GM23248 (cell line): ENCODE results near the gene SLC1A2. TPM values are rescaled to one million over a fixed set of nuclear protein-coding genes. Genes with fewer than 3 reads are reported as not detected.

Experiments
- DNase-seq: peaks from one replicate; pipeline ENCODE4 v3.0.0-alpha.2; 2015
- H2AFZ ChIP-seq: fragments of 200-600 bp; sonication (generic); 2 replicates; pipeline ENCODE4 v1.6.1; 2016; ENCODE audit warnings: antibody characterized with exemption
- H3F3A ChIP-seq: fragments of 200-600 bp; sonication (generic); 2 replicates; pipeline ENCODE4 v1.6.1; 2016; ENCODE audit warnings: mild to moderate bottlenecking, antibody characterized with exemption, mixed run types; ENCODE audit not compliant: insufficient read depth
- H3K27ac ChIP-seq: fragments of 200-600 bp; sonication (generic); 2 replicates; pipeline ENCODE4 v1.5.1; 2016; ENCODE audit warnings: mild to moderate bottlenecking
- H3K27me3 ChIP-seq: fragments of 200-600 bp; sonication (generic); replicated peaks from 2 replicates; pipeline ENCODE4 v1.6.1; 2016; ENCODE audit warnings: mild to moderate bottlenecking; ENCODE audit not compliant: insufficient read depth
- H3K36me3 ChIP-seq: fragments of 200-600 bp; sonication (generic); 2 replicates; pipeline ENCODE4 v1.6.1; 2016; ENCODE audit warnings: low read depth, mild to moderate bottlenecking
- H3K4me1 ChIP-seq: fragments of 200-600 bp; sonication (generic); 2 replicates; pipeline ENCODE4 v1.6.1; 2016; ENCODE audit warnings: mild to moderate bottlenecking; ENCODE audit not compliant: insufficient read depth
- H3K4me2 ChIP-seq: fragments of 200-600 bp; sonication (generic); one replicate; pipeline ENCODE4 v1.6.1; 2016; ENCODE audit warnings: mild to moderate bottlenecking; ENCODE audit not compliant: unreplicated experiment
- H3K4me3 ChIP-seq: fragments of 200-600 bp; sonication (generic); 2 replicates; pipeline ENCODE4 v1.5.1; 2016; ENCODE audit warnings: mild to moderate bottlenecking
- H3K79me2 ChIP-seq: fragments of 200-600 bp; sonication (generic); 2 replicates; pipeline ENCODE4 v1.6.1; 2016; ENCODE audit warnings: mild to moderate bottlenecking; ENCODE audit not compliant: insufficient read depth
- H3K9ac ChIP-seq: fragments of 200-600 bp; sonication (generic); 2 replicates; pipeline ENCODE4 v1.6.1; 2016; ENCODE audit warnings: mild to moderate bottlenecking
- H3K9me2 ChIP-seq: fragments of 200-600 bp; sonication (generic); 2 replicates; pipeline ENCODE4 v1.6.1; 2016; ENCODE audit warnings: mixed run types, mild to moderate bottlenecking, moderate library complexity; ENCODE audit not compliant: insufficient read depth
- H3K9me3 ChIP-seq: fragments of 200-600 bp; sonication (generic); one replicate; pipeline ENCODE4 v1.6.1; 2017; ENCODE audit warnings: low read depth
- H4K20me1 ChIP-seq: fragments of 200-600 bp; sonication (generic); 2 replicates; pipeline ENCODE4 v1.6.0; 2016; ENCODE audit not compliant: insufficient read depth
- EZH2 ChIP-seq: fragments of 200-600 bp; sonication (generic); IDR thresholded peaks from 2 replicates; pipeline ENCODE4 v1.6.1; 2018; ENCODE audit warnings: antibody characterized with exemption, mild to moderate bottlenecking; ENCODE audit not compliant: insufficient read depth, poor library complexity, severe bottlenecking
- EZH2phosphoT487 ChIP-seq: fragments of 200-600 bp; sonication (generic); IDR thresholded peaks from 2 replicates; pipeline ENCODE4 v1.6.1; 2018; ENCODE audit warnings: antibody characterized with exemption, moderate library complexity, mild to moderate bottlenecking, low read depth; ENCODE audit not compliant: insufficient read depth
- WGBS, 2 experiments: methylation state at CpG; one replicate each; pipeline ENCODE4 v1.1.6; 2015 to 2017; ENCODE audit warnings: low lambda C conversion rate in 2 of 2, low coverage in 1 of 2; ENCODE audit errors: missing lambda C conversion rate in 2 of 2; 5-methylcytosine and 5-hydroxymethylcytosine counted together
- in situ Hi-C: fragments of 300-500 bp; cut with MboI; formaldehyde crosslinking; loops from 2 replicates; pipeline ENCODE4 v1.15.0; 2020
- polyA plus RNA-seq: library from polyadenylated mRNA; unstranded; fragments of >200 nt; fragmentation: Nextera tagmentation; extraction: Ambion mirVana; gene quantifications from 2 replicates; pipeline ENCODE4 v1.2.1, GENCODE V29; 2016
- total RNA-seq: library from RNA; depleted of rRNA; stranded (reverse); fragments of >200 nt; shearing (Covaris generic); gene quantifications from 2 replicates; pipeline ENCODE4 v1.2.3, GENCODE V29; 2014

Gene SLC1A2
- total and polyA plus RNA-seq, 2 experiments from 2014 or later = 0.88 to 1.2 TPM

DNA sequence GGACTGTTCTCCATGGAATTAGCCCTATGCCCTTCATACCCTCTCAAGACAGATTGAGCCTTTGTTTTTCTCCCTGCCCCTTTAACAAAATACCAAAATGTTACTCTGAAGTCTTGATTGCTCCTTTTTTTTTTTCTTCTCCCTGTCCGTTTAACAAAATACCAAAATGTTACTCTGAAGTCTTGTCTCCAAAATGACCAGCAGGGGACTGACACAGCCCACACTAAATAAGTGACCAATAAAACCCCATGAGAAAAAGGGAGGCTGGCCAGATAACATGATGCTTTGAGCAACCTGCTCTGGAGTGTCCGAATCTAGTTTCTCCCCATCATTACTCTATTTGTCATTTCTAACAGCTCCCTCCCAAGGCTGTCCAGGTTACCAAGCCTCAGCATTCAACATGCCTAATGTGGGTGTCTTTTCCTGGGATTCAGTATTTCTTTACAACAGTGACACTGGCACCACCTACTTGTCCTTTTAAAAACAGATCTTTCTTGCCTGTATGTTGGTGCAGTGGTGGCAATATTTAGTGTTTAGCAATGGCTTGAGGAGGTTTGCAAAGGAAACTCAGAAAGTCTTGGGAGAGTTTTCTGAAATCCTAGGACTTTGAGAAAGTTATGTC, 42.7 kb upstream of the SLC1A2 start:
- Histone ChIP-seq H3K9me2 (no peaks in the 10 kb centered on the region), H3F3A (0 out of 2 replicates have a peak, but pooled peaks cover 8% of the 10 kb centered on the region), H3K4me1 (peaks cover 16% of the 10 kb centered on the region), H3K4me2 (no peak overlapping the region), H3K36me3 (peaks cover 19% of the 10 kb centered on the region; the same call in 1 of the 2 replicates), H3K9ac (no peak overlapping the region), H3K9me3 (no peaks in the 10 kb centered on the region), H4K20me1 (no peaks in the 10 kb centered on the region), H2AFZ (no peak overlapping the region), H3K27ac (no peak overlapping the region), H3K79me2 (no peaks in the 10 kb centered on the region), H3K4me3 (no peak overlapping the region), H3K27me3 (no peaks in the 10 kb centered on the region)
- DNase-seq = no peak
- TF ChIP-seq EZH2phosphoT487 (no peak), EZH2 (no peak)
- in situ Hi-C loops = no loop called here
- WGBS, 2 experiments = 89 to 98% methylated on average over 2 of the region's 2 CpGs

GRCh38 chr11:35459489-35459888, 40.1 kb upstream of the SLC1A2 start:
- WGBS, 2 experiments = 90 to 100% methylated on average over 1 of the region's 1 CpG
- in situ Hi-C loops = no loop called here
- Histone ChIP-seq H3K9me3 (no peaks in the 10 kb centered on the region), H4K20me1 (no peaks in the 10 kb centered on the region), H3K36me3 (peaks cover 13% of the 10 kb centered on the region; the same call in 1 of the 2 replicates), H3K79me2 (no peaks in the 10 kb centered on the region), H2AFZ (no peak overlapping the region), H3K27me3 (no peaks in the 10 kb centered on the region), H3K9me2 (no peaks in the 10 kb centered on the region), H3K9ac (no peak overlapping the region), H3K4me2 (no peak overlapping the region), H3K4me3 (no peak overlapping the region), H3F3A (no peaks in the 10 kb centered on the region), H3K4me1 (0 out of 2 replicates have a peak, but pooled peaks cover 8% of the 10 kb centered on the region), H3K27ac (no peak overlapping the region)
- no peak for TF ChIP-seq EZH2
- TF ChIP-seq EZH2phosphoT487 = no peak
- no peak for DNase-seq

- Histone ChIP-seq H3K9me2 (no peaks in the 10 kb centered on the region), H3K4me2 (no peak overlapping the region), H3K9ac (no peak overlapping the region), H3K4me3 (no peak overlapping the region), H2AFZ (no peak overlapping the region), H3K79me2 (no peaks in the 10 kb centered on the region), H3F3A (no peaks in the 10 kb centered on the region), H4K20me1 (no peaks in the 10 kb centered on the region), H3K27ac (no peak overlapping the region), H3K27me3 (no peaks in the 10 kb centered on the region), H3K36me3 (peaks cover 13% of the 10 kb centered on the region; the same call in 1 of the 2 replicates), H3K9me3 (no peaks in the 10 kb centered on the region), H3K4me1 (0 out of 2 replicates have a peak, but pooled peaks cover 8% of the 10 kb centered on the region)
- 52 to 60% methylated on average over 3 of the region's 3 CpGs for WGBS, 2 experiments
- TF ChIP-seq EZH2 (no peak), EZH2phosphoT487 (no peak)
- in situ Hi-C loops = no loop called here
- peak; percentile 42 for DNase-seq
These were observed 39.5 kb upstream of the SLC1A2 start for GRCh38 chr11:35458846-35459245.

DNA sequence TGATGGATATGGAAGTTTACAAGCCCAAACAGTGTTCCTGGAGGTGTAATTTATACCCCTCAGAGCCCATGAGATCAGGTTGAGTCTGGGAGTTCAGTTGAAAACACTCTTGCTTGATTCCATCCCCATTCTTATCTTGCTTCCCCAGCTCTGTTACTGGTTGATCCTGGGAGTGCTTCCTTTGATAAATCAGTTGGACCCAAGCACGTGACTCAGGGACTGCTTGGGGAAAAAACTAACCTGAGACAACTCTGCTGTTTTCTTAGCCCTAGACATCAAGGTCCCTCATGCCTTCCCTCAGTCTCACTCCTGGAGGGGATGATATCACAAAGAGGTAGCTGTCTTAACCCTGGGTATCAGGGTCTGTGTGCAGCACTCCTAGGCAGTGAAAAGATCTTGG, 35.0 kb upstream of the SLC1A2 start:
- H3K27ac ChIP-seq = no peak overlapping the region
- no peaks in the 10 kb centered on the region for H4K20me1 ChIP-seq
- H3K9me2 ChIP-seq = no peaks in the 10 kb centered on the region
- no peak overlapping the region for H2AFZ ChIP-seq
- in situ Hi-C loops = no loop called here
- H3K79me2 ChIP-seq = no peaks in the 10 kb centered on the region
- no peaks in the 10 kb centered on the region for H3K9me3 ChIP-seq
- no peak overlapping the region for H3K4me3 ChIP-seq
- peaks cover 25% of the 10 kb centered on the region for H3K36me3 ChIP-seq
- 0 out of 2 replicates have a peak, but pooled peaks cover 8% of the 10 kb centered on the region for H3K4me1 ChIP-seq
- no peak overlapping the region for H3K9ac ChIP-seq
- no peak for DNase-seq
- TF ChIP-seq EZH2phosphoT487 (no peak), EZH2 (no peak)
- 68 to 83% methylated on average over 1 of the region's 1 CpG for WGBS, 2 experiments
- H3K27me3 ChIP-seq = no peaks in the 10 kb centered on the region
- no peaks in the 10 kb centered on the region for H3F3A ChIP-seq
- H3K4me2 ChIP-seq = no peak overlapping the region
